SK-N-DZ (cell line): ENCODE measurements around the gene BNIPL.

Experiments used
- DNase-seq: peaks from one replicate; pipeline ENCODE4 v3.0.0-alpha.2; 2015; ENCODE audit warnings: low spot score

BNIPL gene

DNA sequence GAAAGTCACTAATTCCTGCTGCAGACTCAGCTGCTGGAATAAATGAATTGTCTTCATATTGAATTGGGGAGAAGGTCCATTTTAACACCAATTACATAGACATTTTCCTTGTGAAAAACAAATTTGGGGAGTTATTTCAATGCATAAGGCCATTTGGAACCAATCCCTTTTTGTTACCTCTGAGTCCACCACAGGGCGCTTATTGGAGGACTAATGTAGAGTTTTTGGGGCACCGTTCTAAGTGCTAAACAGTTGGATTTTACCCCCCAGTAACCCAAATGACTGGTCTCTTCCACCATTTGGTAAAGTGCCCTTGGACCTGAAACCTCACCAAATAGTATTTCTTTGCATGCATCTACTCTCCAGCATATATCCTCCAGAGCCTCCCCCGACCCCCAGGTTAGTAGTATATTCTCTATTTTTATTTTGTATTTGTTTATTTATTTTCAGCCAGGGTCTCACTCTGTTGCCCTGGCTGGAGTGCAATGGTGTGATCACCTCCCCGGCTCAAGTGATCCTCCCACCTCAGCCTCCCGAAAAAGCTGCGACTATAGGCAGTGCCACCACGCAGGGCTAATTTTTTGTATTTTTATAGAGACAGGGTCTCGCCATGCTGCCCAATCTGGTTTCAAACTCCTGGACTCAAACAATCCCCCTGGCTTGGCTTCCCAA, 26.6 kb upstream of the BNIPL start:
- no peak for DNase-seq

DNA sequence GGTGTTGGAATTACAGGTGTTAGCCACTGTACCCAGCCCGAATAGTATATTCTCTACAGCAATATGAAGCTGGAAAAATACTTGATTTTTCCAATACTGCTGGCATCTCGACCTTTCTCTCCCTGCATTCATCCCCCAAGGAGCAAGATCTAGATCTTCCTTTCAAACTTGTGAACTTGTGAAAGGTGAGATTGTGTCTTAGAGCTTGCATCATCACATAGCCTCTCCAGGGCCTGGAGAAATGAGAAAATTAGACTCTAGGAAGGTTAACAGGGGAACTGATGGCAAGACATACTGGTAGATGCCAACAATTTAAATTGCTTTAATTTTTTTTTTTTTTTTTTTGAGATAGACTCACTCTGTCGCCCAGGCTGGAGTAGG, 26.1 kb upstream of the BNIPL start:
- DNase-seq: no peak

DNA sequence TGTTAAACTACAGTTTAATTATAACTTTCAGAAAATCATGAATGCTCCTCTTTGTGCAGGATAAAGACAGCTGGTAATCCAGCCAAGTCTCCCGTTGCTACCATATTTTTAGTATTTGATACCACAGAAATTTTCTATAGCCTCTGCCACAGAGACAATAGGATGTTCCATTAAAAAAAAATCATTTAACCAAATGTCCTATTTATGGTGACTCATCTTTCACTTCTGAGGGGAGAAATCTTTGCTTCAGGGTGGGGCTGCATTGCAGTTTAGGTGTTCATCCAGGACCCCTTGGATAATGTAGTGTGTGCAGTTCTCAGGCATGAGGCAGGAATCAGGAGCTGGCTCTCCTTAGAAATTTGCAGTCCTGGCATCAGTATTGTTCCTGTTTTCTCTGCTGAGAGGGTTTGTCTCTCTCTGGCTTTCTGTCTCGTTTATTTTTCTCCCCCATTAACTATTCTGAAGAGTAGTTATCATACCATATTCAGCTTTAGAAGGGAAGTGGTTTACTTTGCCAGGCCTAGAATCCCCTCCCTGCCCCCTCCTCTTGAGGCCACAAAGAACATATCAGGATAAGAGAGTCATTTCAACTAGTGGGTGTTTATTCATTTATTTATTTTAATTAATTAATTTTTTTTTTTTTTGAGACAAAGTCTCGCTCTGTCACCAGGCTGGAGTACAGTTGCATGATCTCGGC, 25.1 kb upstream of the BNIPL start:
- no peak for DNase-seq

DNA sequence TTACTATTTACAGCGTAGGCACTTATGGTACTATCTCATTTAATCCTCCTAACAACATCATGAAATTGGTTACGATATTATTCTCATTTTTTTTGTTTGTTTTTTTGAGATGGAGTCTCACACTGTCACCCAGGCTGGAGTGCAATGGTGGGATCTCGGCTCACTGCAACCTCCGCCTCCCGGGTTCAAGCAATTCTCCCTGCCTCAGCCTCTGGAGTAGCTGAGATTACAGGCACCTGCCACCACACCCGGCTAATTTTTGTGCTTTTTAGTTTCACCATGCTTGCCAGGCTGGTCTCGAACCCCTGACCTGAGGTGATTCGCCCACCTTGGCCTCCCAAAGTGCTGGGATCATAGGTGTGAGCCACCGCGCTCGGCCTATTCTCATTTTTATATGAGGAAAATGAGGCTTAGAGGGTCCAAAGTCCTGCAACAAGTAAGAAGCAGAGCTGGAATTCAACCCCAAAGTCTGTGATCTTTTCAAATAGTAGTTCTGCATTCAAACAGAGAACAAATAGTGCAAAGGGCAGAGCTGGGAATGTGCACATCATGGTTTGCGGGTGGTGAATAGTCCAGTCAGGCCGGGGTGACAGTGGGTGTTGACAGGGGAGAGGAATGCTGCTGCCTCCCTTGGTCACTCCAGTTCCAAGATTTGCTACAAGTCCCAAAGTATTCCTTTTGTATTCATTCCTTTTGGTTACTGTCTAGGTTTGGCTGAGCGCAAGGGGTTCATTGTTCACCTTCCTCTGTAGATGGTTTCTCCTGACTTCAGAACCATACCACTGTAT, 23.5 kb upstream of the BNIPL start:
- DNase-seq: no peak

DNA sequence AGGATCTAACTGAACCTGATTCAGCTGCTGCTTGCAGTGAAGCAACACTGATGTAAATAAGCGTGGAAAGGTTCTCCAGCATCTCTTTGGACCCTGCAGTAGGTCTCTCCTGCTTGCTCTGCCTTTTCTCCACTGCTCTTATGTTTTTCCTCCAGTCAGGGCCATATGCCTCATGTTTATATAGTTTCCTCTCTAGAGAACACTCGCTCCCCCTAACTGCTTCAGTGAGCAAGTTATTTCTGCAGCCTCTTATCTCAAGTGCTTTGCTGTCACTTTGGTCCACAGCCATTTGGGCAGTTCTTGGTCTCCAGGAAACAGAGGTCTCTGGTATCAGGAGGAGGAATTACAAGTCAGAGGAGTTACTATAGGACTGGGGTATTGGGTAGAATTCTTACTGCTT, 22.9 kb upstream of the BNIPL start:
- no peak for DNase-seq

DNA sequence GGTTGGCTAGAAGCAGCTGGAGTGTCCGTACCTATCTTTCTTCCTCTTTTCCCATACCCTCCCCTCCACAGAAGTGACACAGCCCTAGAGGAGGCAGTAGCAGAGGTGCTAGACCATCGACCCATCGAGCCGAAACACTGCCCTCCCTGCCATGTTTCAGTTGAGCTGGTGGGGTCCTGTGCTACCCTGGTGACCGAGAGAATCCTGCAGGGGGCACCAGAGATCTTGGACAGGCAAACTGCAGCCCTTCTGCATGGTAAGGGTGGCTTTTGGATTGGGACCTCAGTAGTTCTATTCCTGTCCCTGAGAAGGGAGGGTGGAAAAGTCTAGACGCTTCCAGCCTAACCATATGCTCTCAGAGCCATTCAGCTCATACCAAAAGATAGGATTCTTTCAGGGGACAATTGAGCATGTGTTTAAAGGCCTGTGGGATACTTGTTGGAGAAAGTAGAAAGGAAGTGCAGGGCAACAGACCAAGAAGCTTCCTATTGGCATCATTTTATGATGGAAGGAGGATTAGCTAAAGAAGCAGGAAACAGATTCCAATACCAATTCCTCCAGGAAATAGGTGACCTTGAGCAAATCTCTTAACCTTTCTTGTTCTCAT, 11.7 kb upstream of the BNIPL start:
- peak; percentile 75 for DNase-seq

DNA sequence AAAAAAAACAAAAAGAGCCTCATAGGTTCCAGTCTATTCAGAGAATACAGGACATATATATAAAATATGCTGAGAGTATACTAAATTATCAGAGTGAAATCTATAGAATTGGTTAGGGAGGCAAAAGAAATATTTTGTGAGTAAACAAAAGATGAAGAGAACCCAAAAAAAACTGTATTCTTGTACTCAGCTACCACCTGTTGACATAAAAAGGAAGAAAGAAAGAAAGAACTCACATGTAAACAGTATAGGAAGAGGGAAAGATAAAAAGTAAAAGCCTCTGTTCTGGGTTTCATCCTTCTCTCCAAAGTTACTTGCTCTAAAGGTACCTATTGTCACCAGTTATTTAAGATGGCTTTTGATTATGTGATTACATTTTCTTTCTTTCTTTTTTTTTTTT, 9.9 kb upstream of the BNIPL start:
- DNase-seq: no peak

DNA sequence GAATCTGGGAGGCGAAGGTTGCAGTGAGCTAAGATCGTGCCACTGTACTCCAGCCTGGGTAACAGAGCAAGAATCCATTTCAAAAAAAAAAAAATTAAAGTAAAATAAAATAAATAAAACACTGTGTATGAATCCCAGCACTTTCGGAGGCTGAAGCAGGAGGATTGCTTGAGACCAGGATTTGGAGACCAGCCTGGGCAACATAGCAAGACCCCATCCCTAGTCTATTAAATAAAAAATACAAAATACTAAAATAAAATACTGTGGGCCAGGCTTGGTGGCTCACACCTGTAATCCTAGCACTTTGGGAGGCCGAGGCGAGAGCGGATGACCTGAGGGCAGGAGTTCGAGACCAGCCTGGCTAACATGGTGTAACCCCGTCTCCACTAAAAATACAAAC, 4.2 kb upstream of the BNIPL start:
- DNase-seq: no peak

DNA sequence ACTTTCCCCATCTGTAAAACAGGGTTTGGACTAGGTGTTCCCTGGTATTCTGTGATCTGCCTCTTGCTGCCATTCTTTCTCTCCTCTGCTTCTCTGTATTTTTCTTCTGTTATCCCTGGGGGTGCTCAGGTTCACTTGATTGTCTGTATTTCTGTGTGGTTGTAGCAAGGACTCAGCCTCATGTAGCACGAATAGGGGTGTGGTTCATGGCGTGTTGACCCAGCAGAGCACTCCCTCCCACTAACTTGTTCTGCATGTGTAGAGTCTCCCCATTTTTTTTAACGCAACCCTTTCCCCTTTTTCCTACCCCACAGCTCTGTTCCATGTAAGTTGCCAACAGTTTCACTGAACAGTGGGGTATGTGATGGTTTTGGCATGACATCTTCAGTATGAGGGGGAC, 1.2 kb upstream of the BNIPL start:
- DNase-seq: no peak

DNA sequence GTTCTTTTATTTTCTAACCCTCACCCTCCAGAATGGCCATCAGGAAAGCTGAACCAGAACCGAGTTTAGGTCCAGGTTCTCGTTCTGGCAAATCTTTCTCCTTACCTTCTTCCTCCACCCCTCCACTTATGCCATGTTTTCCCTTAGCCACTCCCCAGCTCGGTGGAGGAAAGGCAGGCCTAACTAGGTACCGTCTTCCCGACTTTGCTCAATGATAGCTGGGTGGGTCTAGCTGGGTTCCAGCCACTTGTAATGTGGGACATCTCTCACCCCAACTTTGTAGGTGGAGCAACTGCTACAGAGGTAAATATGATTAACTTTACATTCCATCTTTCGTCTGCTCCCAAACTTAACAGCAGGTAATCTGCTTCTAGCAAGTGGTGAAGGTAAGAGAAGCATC, 646 bp downstream of the BNIPL start:
- DNase-seq: no peak

DNA sequence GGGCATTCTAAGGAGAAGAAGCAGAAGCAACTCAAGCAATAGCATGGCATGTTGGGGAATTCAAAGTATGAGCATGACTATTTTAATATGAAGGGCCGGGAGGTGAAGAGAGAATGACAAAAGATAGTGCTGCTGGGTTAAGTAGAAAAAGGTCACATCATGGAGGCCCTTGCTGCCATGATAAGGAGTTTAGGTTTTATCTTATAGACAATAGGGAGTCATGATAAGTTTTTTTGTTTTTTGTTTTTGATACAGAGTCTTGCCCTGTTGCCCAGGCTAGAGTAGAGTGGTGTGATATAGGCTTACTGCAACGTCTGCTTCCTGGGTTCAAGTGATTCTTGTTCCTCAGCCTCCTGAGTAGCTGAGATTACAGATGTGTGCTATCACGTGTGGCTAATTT, 3.1 kb downstream of the BNIPL start:
- no peak for DNase-seq

DNA sequence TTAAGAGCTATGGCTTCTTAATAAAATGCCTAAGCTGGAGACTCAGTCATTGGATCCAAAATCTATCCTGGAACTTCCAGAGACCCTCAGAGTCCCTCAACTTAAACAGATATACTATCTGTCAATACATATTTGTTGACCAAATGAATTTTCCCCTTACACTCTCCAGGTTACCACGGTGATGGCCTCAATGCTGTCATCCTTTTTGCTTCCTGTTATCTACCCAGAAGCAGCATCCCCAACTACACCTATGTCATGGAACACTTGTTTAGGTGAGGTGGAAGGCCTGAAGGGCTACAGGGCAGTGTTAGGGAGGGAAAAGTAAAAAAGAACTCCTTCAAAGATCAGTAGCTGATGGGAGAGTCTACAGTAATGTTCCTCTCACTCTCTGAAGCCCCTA, 6.8 kb downstream of the BNIPL start:
- DNase-seq: no peak

DNA sequence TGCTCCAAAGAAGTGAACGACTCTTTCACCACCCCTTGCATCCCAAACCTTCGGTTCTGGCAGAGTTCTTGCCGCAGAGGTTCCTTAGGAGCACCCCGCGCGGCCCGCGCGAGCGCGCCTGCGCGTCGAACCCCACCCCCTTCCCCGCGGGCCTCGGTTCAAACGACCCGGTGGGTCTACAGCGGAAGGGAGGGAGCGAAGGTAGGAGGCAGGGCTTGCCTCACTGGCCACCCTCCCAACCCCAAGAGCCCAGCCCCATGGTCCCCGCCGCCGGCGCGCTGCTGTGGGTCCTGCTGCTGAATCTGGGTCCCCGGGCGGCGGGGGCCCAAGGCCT, 11.2 kb downstream of the BNIPL start, which contains the start of gene C1orf56:
Gene C1orf56, plus strand, starts transcription at position 161 of the 334 bp plus-strand sequence. Its CDS starts 97 bp downstream, at position 258.
- peak; percentile 83 for DNase-seq

DNA sequence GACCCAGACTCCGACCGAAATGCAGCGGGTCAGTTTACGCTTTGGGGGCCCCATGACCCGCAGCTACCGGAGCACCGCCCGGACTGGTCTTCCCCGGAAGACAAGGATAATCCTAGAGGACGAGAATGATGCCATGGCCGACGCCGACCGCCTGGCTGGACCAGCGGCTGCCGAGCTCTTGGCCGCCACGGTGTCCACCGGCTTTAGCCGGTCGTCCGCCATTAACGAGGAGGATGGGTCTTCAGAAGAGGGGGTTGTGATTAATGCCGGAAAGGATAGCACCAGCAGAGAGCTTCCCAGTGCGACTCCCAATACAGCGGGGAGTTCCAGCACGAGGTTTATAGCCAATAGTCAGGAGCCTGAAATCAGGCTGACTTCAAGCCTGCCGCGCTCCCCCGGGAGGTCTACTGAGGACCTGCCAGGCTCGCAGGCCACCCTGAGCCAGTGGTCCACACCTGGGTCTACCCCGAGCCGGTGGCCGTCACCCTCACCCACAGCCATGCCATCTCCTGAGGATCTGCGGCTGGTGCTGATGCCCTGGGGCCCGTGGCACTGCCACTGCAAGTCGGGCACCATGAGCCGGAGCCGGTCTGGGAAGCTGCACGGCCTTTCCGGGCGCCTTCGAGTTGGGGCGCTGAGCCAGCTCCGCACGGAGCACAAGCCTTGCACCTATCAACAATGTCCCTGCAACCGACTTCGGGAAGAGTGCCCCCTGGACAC, 11.7 kb downstream of the BNIPL start:
- peak; percentile 86 for DNase-seq

DNA sequence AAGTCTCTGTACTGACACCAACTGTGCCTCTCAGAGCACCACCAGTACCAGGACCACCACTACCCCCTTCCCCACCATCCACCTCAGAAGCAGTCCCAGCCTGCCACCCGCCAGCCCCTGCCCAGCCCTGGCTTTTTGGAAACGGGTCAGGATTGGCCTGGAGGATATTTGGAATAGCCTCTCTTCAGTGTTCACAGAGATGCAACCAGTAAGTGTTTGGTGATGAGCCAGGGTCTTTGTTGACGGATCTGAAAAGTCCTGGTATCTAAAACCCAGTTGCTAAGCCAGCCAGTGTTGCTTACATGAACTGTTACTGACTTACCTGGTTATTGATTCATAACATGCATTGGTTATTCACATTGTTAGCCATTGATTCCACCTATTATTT, 12.3 kb downstream of the BNIPL start:
- no peak for DNase-seq

DNA sequence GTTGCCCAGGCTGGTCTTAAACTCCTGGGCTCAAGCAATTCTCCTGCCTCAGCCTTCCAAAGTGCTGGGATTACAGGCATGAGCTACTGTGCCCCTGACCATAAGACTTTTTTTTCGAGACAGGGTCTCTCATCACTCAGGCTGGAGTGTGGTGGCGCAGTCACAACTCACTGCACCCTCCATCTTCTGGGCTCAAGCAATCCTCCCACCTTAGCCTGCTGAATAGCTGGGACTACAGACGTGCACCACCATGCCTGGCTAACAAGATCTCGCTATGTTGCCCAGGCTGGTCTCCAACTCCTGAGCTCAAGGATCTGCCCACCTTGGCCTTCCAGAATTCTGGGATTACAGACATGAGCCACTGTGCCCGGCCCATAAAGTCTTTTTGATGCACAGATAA, 13.1 kb downstream of the BNIPL start:
- DNase-seq: no peak

DNA sequence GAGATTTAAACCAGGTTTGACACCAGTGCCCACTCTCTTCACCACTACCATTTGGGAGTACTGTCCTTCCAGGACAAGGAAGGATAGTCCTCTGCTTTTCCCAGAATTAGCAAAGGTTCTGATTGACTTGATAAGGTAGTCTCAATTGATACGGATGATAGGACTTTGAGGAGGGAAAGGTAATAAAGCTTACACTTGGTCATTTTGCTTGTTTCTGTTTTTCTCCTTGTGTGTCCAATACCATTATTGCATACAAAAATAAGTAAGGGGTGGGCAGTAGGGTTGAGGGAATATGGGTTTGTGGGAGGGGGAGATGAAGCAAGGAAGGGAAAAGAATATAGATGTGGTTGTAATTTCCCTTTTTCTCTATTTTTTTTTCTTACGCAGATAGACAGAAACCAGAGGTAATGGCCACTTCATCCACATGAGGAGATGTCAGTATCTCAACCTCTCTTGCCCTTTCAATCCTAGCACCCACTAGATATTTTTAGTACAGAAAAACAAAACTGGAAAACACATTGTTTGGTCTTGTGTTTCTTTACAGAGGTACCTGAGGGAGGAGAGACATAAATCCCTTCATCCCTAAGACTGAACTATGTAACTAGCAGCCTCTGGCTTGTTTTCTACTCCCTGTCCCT, 13.8 kb downstream of the BNIPL start:
- DNase-seq: no peak

DNA sequence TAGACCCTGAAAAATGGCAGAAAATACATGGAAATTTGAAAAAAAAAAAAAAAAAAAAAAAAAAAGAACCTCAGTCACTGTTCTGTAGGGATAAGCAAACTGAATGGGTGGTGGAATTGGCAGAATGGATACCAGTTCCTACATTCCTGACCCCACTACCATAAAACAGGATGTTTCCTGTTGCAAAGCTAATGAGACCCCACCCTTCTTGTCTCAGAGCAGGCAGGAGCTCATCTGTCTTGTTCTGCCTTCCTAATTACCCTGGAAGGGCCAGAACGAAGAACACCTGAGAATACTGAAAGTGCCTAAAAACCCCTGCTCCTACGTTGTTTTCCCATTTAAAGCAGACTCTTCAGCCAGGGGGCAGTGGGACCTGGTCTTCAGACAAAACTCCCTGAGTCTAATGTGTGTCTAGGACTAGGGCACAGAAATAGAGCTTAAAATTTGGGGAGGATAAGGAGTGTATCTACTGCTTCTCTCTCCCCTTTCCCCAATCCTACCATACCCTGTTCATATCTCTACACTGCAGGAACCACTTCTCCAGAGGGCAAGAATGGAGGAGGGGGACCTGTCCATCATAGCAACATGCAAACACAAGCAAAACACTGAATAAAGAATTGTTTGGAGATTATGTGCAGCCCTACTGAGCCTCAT, 15.1 kb downstream of the BNIPL start:
- DNase-seq: no peak

DNA sequence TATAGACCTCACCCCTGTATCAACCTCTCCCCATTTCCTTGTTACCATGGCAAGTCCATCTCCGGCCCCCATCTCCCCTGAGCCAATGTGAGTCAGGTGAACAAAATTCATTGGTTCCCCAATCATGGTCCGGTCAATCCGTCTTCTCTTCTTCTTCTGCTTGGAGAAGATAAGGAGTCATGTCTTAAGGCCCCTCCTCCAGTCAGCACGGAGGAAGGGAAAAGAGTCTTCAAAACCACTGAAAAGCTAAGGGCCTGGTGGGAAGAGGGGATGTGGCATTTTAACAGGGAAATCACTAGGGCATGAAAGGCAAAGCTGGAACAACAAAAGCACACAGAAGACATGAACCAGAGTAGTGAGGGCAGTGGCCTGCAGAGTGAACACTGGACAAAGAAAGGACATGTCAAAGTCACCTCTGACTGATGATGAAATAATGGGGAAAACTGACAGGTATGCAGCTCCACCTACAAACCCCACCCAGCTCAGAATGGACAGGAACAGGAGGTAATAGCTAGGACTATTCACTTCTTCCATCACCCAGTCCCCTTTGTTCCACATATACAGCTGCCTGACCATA, 18.7 kb downstream of the BNIPL start:
- DNase-seq: no peak

DNA sequence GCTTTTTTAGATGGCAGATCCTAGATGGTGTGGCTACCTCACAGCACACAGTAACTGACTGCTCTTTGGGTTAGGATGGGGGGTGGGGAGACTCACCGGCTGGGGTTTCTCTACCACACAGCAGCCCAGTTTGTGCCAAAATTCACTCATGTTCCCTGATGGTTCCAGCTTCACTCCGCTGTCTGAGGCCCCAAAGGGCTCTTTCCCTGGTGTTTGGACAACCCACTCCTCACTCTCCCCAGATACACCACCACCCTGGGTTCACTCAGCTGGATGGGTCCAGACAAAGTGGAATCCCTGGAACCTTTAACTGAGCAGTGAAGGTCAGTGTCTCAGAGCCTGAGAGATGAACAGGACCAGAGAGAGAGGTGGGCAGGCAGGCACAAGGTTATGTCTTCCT, 19.2 kb downstream of the BNIPL start:
- DNase-seq: no peak
